Heart left ventricle (tissue), 13 donors: Measurements from ENCODE around the gene LIPE.

Experiments used
- POLR2A ChIP-seq, 2 donors: fragments of 450-650 bp; IDR thresholded peaks; one replicate each; pipeline ENCODE4 v1.6.1; 2017; ENCODE audit warnings: antibody characterized with exemption in 2 of 2, mild to moderate bottlenecking in 2 of 2, moderate library complexity in 2 of 2
- TF ChIP-seq, protein P1 (sequence below), 12 donors: fragments of 200-600 bp; sonication (generic) in 4 of 12; IDR thresholded peaks; one replicate each; pipeline versions ENCODE4 v1.5.0 to v1.8.0; 2018 to 2022; ENCODE audit warnings: antibody characterized with exemption in 12 of 12, mild to moderate bottlenecking in 5 of 12
- donor health status: ischemic (EF 13 %, LVEDD 7.1; RV severe dilation, severe dysfunction).
- donor health status: DM: no; HTN: yes; CAD: no.
- donor health status: DM: no; HTN: no; CAD: no.
- donor health status: ischemic (EF 25% LVEDD 6.9; RV normal size, moderate dysfunction).
- donor health status: ischemic (EF 25% LVEDD 5.7; RV mildly dilated, moderate dysfunction).
- donor health status: ischemic (EF 35%, LVEDD 5.7; RV mildly dilated, moderate dysfunction).
- donor health status: nonischemic (EF 11% LVEDD 7.7; RV severe dilation, severe dysfunction).
- donor health status: DM: yes; HTN: yes; CAD: no.
- donor health status: PGD.
- donor health status: ischemic (EF 29% LVEDD 5.4; RV normal size, mild dysfunction).
- donor health status: nonischemic (EF 23%, LVEDD 6.1; RV moderate dilation, normal function).

DNA sequence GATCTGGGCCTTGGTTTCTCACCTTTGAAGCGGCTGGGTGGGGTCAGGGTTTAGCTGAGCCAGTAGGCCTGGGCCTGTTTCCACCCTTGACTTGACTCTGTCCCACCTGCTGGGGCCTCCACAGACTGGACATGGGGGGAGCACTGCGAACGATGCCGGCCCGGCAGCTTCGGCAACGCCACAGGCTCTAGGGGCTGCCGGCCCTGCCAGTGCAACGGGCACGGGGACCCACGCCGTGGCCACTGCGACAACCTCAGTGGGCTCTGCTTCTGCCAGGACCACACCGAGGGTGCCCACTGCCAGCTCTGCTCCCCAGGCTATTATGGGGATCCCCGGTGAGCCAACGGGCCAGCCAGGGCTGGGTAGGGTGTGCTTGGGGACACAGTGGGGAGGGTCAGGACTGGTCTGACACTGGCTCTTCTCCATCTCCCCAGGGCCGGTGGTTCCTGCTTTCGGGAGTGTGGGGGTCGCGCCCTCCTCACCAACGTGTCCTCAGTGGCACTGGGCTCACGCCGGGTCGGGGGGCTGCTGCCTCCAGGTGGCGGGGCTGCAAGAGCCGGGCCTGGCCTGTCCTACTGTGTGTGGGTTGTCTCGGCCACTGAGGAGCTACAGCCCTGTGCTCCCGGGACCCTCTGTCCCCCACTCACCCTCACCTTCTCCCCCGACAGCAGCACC, 73.7 kb downstream of the LIPE start:
- TF ChIP-seq, protein P1, sequence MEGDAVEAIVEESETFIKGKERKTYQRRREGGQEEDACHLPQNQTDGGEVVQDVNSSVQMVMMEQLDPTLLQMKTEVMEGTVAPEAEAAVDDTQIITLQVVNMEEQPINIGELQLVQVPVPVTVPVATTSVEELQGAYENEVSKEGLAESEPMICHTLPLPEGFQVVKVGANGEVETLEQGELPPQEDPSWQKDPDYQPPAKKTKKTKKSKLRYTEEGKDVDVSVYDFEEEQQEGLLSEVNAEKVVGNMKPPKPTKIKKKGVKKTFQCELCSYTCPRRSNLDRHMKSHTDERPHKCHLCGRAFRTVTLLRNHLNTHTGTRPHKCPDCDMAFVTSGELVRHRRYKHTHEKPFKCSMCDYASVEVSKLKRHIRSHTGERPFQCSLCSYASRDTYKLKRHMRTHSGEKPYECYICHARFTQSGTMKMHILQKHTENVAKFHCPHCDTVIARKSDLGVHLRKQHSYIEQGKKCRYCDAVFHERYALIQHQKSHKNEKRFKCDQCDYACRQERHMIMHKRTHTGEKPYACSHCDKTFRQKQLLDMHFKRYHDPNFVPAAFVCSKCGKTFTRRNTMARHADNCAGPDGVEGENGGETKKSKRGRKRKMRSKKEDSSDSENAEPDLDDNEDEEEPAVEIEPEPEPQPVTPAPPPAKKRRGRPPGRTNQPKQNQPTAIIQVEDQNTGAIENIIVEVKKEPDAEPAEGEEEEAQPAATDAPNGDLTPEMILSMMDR (IDR thresholded peaks at IDR 0.05): no peak
- no peak for TF ChIP-seq POLR2A (IDR thresholded peaks at IDR 0.05)
